Measurements from ENCODE around the gene LIPC.

Gene LIPC

DNA sequence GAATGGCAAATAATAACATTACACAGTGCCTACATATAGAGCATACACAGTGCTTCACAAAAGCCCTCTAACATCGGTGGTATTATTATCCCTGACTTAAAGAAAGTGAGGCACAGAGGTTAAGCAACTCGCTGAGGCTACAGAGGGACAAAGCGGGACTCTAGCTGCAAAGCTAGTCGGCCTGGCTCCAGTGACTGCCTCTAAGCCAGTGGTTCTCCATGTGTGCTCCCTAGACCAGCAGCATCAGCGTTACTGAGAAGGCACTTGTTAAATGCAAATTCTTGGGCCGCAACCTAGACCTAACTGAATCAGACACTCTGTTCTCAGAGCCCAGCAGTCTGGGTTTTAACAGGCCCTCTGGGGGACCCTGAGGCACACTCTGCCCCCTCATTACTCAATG, 33.1 kb upstream of the LIPC start:
- Histone ChIP-seq H3K4me3 (ENCODE audit: low read depth in 1 of 2, low read length in 2 of 2) (no peak overlapping the region), H3K27ac (ENCODE audit: low read length) (no peak overlapping the region), H2AFZ (ENCODE audit: low read depth, low read length) (no peak overlapping the region), H3K9ac (ENCODE audit: low read depth, low read length) (no peak overlapping the region), H3K79me2 (ENCODE audit: insufficient read depth, low read length) (no peaks in the 10 kb centered on the region), H3K4me2 (ENCODE audit: insufficient read depth, low read length) (no peak overlapping the region), H3K9me3 (ENCODE audit: insufficient read depth, low read length, severe bottlenecking) (no peaks in the 10 kb centered on the region), H3K27me3 (ENCODE audit: insufficient read depth, low read length, poor library complexity) (no peaks in the 10 kb centered on the region), H3K4me1 (ENCODE audit: insufficient read depth, low read length) (peaks cover 7% of the 10 kb centered on the region), H3K36me3 (ENCODE audit: insufficient read depth, low read length) (no peaks in the 10 kb centered on the region), H4K20me1 (ENCODE audit: insufficient read depth, low read length) (no peaks in the 10 kb centered on the region)
- ATAC-seq (ENCODE audit: insufficient read depth, low read depth), result no peak
- DNase-seq, result no peak
- TF ChIP-seq, protein P1, sequence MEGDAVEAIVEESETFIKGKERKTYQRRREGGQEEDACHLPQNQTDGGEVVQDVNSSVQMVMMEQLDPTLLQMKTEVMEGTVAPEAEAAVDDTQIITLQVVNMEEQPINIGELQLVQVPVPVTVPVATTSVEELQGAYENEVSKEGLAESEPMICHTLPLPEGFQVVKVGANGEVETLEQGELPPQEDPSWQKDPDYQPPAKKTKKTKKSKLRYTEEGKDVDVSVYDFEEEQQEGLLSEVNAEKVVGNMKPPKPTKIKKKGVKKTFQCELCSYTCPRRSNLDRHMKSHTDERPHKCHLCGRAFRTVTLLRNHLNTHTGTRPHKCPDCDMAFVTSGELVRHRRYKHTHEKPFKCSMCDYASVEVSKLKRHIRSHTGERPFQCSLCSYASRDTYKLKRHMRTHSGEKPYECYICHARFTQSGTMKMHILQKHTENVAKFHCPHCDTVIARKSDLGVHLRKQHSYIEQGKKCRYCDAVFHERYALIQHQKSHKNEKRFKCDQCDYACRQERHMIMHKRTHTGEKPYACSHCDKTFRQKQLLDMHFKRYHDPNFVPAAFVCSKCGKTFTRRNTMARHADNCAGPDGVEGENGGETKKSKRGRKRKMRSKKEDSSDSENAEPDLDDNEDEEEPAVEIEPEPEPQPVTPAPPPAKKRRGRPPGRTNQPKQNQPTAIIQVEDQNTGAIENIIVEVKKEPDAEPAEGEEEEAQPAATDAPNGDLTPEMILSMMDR (IDR thresholded peaks at IDR 0.05; ENCODE audit: borderline replicate concordance, extremely low read depth, low read length, poor library complexity, severe bottlenecking), result no peak
- no peak for TF ChIP-seq EZH2 (IDR thresholded peaks at IDR 0.05; ENCODE audit: borderline replicate concordance, low read depth, low read length, severe bottlenecking)

DNA sequence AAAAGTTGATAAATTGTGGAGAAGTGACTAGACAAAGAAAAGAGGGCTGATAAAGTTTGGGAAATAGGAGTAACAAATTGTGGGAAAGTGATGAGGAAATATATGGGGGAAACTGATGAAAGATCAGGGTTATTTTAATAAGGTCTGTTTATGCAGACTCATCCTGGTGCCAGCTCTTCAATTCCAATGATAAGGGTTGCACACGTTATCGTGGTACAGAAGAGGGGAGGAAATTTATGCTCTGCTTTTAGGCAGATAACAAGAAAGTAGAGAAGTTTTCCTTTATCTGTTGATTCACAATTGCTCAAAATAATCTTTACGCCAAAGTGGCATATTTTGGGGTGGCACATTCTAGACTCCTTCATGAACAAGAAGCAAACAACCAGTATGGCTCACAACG, 32.1 kb upstream of the LIPC start:
- peaks cover 7% of the 10 kb centered on the region for H3K4me1 ChIP-seq (ENCODE audit: insufficient read depth, low read length)
- H3K4me2 ChIP-seq (ENCODE audit: insufficient read depth, low read length), result no peak overlapping the region
- no peaks in the 10 kb centered on the region for H3K9me3 ChIP-seq (ENCODE audit: insufficient read depth, low read length, severe bottlenecking)
- no peak overlapping the region for H3K9ac ChIP-seq (ENCODE audit: low read depth, low read length)
- no peak for TF ChIP-seq EZH2 (IDR thresholded peaks at IDR 0.05; ENCODE audit: borderline replicate concordance, low read depth, low read length, severe bottlenecking)
- TF ChIP-seq, protein P1 (IDR thresholded peaks at IDR 0.05; ENCODE audit: borderline replicate concordance, extremely low read depth, low read length, poor library complexity, severe bottlenecking), result no peak
- H4K20me1 ChIP-seq (ENCODE audit: insufficient read depth, low read length), result no peaks in the 10 kb centered on the region
- no peak overlapping the region for H3K27ac ChIP-seq (ENCODE audit: low read length)
- no peaks in the 10 kb centered on the region for H3K36me3 ChIP-seq (ENCODE audit: insufficient read depth, low read length)
- no peak overlapping the region for H2AFZ ChIP-seq (ENCODE audit: low read depth, low read length)
- no peak for DNase-seq
- no peak for ATAC-seq (ENCODE audit: insufficient read depth, low read depth)
- no peaks in the 10 kb centered on the region for H3K79me2 ChIP-seq (ENCODE audit: insufficient read depth, low read length)
- no peaks in the 10 kb centered on the region for H3K27me3 ChIP-seq (ENCODE audit: insufficient read depth, low read length, poor library complexity)
- no peak overlapping the region for H3K4me3 ChIP-seq (ENCODE audit: low read depth in 1 of 2, low read length in 2 of 2)

DNA sequence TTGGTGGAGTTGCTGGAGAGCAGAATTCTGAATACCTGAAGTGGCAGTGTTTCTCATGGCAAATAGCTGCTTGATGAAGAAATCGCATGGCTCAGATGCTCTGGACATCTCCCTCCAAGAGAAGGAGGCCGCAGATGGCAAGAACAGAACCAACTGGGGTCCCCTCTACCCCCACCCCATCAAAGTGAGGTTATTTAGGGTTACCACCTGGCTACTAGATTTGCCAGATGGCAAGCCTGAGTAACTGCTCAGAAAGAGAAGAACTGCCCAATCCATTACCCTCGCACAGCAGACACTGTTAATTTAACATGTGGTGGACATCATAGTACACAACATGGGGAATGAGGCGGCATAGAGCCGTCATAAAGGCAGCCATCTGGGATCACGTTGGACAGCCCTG, 30.5 kb upstream of the LIPC start:
- Histone ChIP-seq H3K36me3 (ENCODE audit: insufficient read depth, low read length) (no peaks in the 10 kb centered on the region), H2AFZ (ENCODE audit: low read depth, low read length) (no peak overlapping the region), H4K20me1 (ENCODE audit: insufficient read depth, low read length) (no peaks in the 10 kb centered on the region), H3K9me3 (ENCODE audit: insufficient read depth, low read length, severe bottlenecking) (no peaks in the 10 kb centered on the region), H3K4me2 (ENCODE audit: insufficient read depth, low read length) (no peak overlapping the region), H3K9ac (ENCODE audit: low read depth, low read length) (no peak overlapping the region), H3K4me3 (ENCODE audit: low read depth in 1 of 2, low read length in 2 of 2) (no peak overlapping the region), H3K4me1 (ENCODE audit: insufficient read depth, low read length) (peaks cover 7% of the 10 kb centered on the region), H3K27me3 (ENCODE audit: insufficient read depth, low read length, poor library complexity) (no peaks in the 10 kb centered on the region), H3K27ac (ENCODE audit: low read length) (no peak overlapping the region), H3K79me2 (ENCODE audit: insufficient read depth, low read length) (no peaks in the 10 kb centered on the region)
- no peak for TF ChIP-seq EZH2 (IDR thresholded peaks at IDR 0.05; ENCODE audit: borderline replicate concordance, low read depth, low read length, severe bottlenecking)
- TF ChIP-seq, protein P1 (IDR thresholded peaks at IDR 0.05; ENCODE audit: borderline replicate concordance, extremely low read depth, low read length, poor library complexity, severe bottlenecking), result no peak
- no peak for ATAC-seq (ENCODE audit: insufficient read depth, low read depth)
- DNase-seq, result no peak

Measured in DND-41 (cell line).